Loucy (cell line): ENCODE measurements around the gene TBL1X.

Experiments
- H2AFZ ChIP-seq: fragments of 200-600 bp; sonication (generic); 2 replicates; pipeline ENCODE4 v1.6.0; 2016; ENCODE audit warnings: antibody characterized with exemption, mild to moderate bottlenecking, low read length, moderate library complexity
- H3F3A ChIP-seq: fragments of 200-600 bp; 2 replicates; pipeline ENCODE4 v1.6.0; 2016; ENCODE audit warnings: antibody characterized with exemption, low read depth, mild to moderate bottlenecking
- H3K27me3 ChIP-seq: fragments of 200-600 bp; sonication (generic); 2 replicates; pipeline ENCODE4 v1.6.1; 2014; ENCODE audit warnings: low read length, mild to moderate bottlenecking; ENCODE audit not compliant: insufficient read depth, poor library complexity, severe bottlenecking
- H3K36me3 ChIP-seq: fragments of 200-600 bp; sonication (generic); 2 replicates; pipeline ENCODE4 v1.6.1; 2016; ENCODE audit warnings: low read length; ENCODE audit not compliant: insufficient read depth
- H3K4me1 ChIP-seq: fragments of 200-600 bp; sonication (generic); 2 replicates; pipeline ENCODE4 v1.5.1; 2014; ENCODE audit warnings: low read length, mild to moderate bottlenecking; ENCODE audit not compliant: insufficient read depth, poor library complexity, severe bottlenecking
- H3K4me2 ChIP-seq: fragments of 200-600 bp; sonication (generic); 2 replicates; pipeline ENCODE4 v1.6.0; 2014; ENCODE audit warnings: antibody characterized with exemption, low read length, low read depth, mild to moderate bottlenecking; ENCODE audit not compliant: poor library complexity, severe bottlenecking
- H3K4me3 ChIP-seq: fragments of 200-600 bp; sonication (generic); 2 replicates; pipeline ENCODE4 v1.5.1; 2014; ENCODE audit warnings: low read length, mild to moderate bottlenecking, mixed read lengths; ENCODE audit not compliant: poor library complexity, severe bottlenecking
- H3K79me2 ChIP-seq: fragments of 200-600 bp; sonication (generic); 2 replicates; pipeline ENCODE4 v1.6.1; 2014; ENCODE audit warnings: low read length; ENCODE audit not compliant: insufficient read depth
- H3K9ac ChIP-seq: fragments of 200-600 bp; sonication (generic); 2 replicates; pipeline ENCODE4 v1.6.0; 2014; ENCODE audit warnings: mild to moderate bottlenecking, low read depth, low read length, moderate library complexity; ENCODE audit not compliant: poor library complexity, severe bottlenecking
- H3K9me2 ChIP-seq: fragments of 200-600 bp; sonication (generic); replicated peaks from 2 replicates; pipeline ENCODE4 v1.6.1; 2016; ENCODE audit warnings: low read depth, low read length, mixed read lengths
- H3K9me3 ChIP-seq: fragments of 200-600 bp; sonication (generic); 2 replicates; pipeline ENCODE4 v1.6.1; 2014; ENCODE audit warnings: mild to moderate bottlenecking, antibody characterized with exemption, low read length, low read depth; ENCODE audit not compliant: insufficient read depth
- H4K20me1 ChIP-seq: fragments of 200-600 bp; sonication (generic); 2 replicates; pipeline ENCODE4 v1.6.0; 2014; ENCODE audit warnings: antibody characterized with exemption, low read length, mild to moderate bottlenecking; ENCODE audit not compliant: insufficient read depth, poor library complexity, severe bottlenecking
- EZH2phosphoT487 ChIP-seq: fragments of 200-600 bp; IDR thresholded peaks from 2 replicates; pipeline ENCODE4 v1.6.1; 2018; ENCODE audit warnings: antibody characterized with exemption, mild to moderate bottlenecking, moderate library complexity, borderline replicate concordance
- TF ChIP-seq, protein P1 (sequence below): fragments of 200-600 bp; sonication (generic); conservative IDR thresholded peaks from 2 replicates; pipeline ENCODE4 v1.5.1; 2014; ENCODE audit warnings: mild to moderate bottlenecking, antibody characterized with exemption, low read length

TBL1X gene

DNA sequence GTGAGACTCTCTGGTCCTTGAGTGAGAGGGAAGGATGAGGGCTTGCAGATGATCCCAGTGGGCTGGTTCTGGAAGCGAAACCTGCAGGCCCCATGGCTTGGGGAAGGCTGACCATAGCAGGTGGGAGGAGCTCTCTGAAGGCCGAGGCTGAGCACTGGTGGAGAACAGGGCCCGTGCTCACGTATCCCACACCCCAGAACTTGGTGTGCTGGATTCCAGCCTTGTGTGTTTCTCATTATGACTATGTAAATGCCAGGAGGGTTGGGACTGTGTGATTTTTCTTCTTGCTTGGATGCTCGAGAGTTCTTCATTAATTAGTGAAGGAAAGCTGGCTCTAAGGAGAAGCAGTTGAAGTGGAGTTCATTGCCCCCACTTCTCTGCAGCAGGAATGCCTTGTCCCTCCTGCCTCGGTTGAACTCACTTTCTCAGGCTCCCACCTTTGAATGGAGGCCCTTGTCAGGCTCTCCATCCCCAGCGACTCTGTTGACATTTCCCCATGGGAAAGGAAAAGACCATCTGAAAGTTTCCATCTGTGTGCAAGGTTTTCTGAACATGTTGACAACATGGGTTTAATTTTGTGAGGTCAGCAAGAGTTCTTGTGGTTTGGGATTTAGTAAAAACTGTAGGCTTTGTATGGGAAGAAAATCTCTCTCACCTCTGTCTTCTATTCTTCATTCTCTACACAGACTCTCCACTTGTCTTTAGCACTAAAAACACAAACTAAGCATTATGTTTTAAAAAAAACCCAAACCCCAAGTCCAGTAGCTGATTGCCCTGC lies 57.7 kb downstream of the TBL1X start:
- Histone ChIP-seq H3K4me3 (no peak overlapping the region), H3K4me1 (no peaks in the 10 kb centered on the region), H3K27me3 (no peaks in the 10 kb centered on the region), H3K9ac (no peak overlapping the region), H3K4me2 (no peak overlapping the region), H4K20me1 (peaks cover 3% of the 10 kb centered on the region), H2AFZ (no peak overlapping the region), H3K9me2 (no peaks in the 10 kb centered on the region), H3K36me3 (no peaks in the 10 kb centered on the region), H3F3A (no peaks in the 10 kb centered on the region), H3K9me3 (no peaks in the 10 kb centered on the region), H3K79me2 (no peaks in the 10 kb centered on the region)
- TF ChIP-seq, protein P1, sequence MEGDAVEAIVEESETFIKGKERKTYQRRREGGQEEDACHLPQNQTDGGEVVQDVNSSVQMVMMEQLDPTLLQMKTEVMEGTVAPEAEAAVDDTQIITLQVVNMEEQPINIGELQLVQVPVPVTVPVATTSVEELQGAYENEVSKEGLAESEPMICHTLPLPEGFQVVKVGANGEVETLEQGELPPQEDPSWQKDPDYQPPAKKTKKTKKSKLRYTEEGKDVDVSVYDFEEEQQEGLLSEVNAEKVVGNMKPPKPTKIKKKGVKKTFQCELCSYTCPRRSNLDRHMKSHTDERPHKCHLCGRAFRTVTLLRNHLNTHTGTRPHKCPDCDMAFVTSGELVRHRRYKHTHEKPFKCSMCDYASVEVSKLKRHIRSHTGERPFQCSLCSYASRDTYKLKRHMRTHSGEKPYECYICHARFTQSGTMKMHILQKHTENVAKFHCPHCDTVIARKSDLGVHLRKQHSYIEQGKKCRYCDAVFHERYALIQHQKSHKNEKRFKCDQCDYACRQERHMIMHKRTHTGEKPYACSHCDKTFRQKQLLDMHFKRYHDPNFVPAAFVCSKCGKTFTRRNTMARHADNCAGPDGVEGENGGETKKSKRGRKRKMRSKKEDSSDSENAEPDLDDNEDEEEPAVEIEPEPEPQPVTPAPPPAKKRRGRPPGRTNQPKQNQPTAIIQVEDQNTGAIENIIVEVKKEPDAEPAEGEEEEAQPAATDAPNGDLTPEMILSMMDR = no peak
- TF ChIP-seq EZH2phosphoT487 = no peak

DNA sequence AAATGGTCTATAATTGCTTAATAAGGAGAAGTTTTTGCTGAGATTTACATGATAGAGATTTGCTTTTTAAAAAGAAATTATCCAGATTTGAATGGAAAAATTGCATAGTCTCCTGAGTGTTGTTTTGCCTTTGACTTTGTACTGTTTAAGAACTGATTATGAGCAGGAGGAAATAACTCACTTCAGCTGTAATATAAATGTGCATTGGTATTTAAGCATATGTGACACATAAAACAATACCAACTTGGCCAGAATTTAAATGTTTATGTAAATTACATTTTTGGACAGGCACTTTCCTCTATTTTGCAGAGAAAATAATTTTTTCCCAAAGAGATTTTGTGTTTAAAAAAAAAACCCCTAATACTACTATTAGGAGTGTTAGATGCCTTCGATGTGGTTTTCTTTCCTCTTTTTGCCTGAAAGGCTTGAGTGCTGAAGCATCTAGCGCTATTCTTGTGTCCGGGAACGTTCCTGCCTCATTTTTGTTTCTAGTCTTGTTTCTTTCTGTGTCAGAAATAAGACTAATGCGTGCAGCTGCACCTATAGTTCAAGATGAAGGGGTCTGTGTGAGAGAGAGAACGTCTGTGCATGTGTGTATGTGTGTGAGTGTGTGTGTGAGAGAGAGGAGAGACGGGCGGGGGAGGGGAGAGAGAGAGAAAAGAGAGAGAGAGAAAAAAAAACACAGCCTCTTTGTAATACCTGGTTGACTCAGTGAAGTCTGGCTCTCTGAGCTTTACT lies 60.8 kb downstream of the TBL1X start:
- Histone ChIP-seq H3K9me2 (no peaks in the 10 kb centered on the region), H3F3A (no peaks in the 10 kb centered on the region), H3K27me3 (no peaks in the 10 kb centered on the region), H3K9me3 (no peaks in the 10 kb centered on the region), H3K4me3 (no peak overlapping the region), H3K4me2 (no peak overlapping the region), H3K4me1 (no peaks in the 10 kb centered on the region), H3K79me2 (peaks cover 7% of the 10 kb centered on the region; the same call in 1 of the 2 replicates), H2AFZ (no peak overlapping the region), H4K20me1 (peaks cover 7% of the 10 kb centered on the region), H3K36me3 (no peaks in the 10 kb centered on the region), H3K9ac (no peak overlapping the region)
- TF ChIP-seq EZH2phosphoT487 = no peak
- TF ChIP-seq, protein P1 = no peak

DNA sequence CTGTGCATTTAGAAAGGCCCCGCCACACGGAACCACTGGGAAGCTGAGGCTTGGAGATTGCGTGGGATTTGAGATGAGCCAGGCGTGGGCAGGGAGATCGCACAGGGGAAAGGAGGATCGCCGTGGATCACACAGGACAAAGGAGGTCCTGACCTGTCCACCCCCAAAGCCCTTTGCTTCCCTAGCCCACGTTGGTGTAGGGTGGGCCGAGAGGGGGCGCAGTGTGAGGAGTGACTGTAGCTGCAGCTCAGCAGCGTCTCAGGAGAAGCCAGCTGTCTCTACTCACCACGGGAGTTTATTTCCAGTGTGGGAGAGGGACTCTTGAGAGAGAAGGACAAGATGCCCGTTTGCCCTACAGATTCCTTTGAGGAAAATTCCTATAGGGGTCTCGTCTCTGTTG lies 62.1 kb downstream of the TBL1X start:
- H3K9ac ChIP-seq = no peak overlapping the region
- no peaks in the 10 kb centered on the region for H3K27me3 ChIP-seq
- no peak overlapping the region for H3K4me2 ChIP-seq
- H3K79me2 ChIP-seq = peaks cover 7% of the 10 kb centered on the region; the same call in 1 of the 2 replicates
- no peak overlapping the region for H2AFZ ChIP-seq
- no peak for TF ChIP-seq EZH2phosphoT487
- TF ChIP-seq, protein P1 = no peak
- no peaks in the 10 kb centered on the region for H3F3A ChIP-seq
- H3K9me3 ChIP-seq = no peaks in the 10 kb centered on the region
- H3K4me3 ChIP-seq = no peak overlapping the region
- peaks cover 3% of the 10 kb centered on the region for H3K4me1 ChIP-seq
- no peaks in the 10 kb centered on the region for H3K36me3 ChIP-seq
- no peaks in the 10 kb centered on the region for H3K9me2 ChIP-seq
- H4K20me1 ChIP-seq = peaks cover 7% of the 10 kb centered on the region
